ENCODE measurements around the gene IRF2BP2.

DNA sequence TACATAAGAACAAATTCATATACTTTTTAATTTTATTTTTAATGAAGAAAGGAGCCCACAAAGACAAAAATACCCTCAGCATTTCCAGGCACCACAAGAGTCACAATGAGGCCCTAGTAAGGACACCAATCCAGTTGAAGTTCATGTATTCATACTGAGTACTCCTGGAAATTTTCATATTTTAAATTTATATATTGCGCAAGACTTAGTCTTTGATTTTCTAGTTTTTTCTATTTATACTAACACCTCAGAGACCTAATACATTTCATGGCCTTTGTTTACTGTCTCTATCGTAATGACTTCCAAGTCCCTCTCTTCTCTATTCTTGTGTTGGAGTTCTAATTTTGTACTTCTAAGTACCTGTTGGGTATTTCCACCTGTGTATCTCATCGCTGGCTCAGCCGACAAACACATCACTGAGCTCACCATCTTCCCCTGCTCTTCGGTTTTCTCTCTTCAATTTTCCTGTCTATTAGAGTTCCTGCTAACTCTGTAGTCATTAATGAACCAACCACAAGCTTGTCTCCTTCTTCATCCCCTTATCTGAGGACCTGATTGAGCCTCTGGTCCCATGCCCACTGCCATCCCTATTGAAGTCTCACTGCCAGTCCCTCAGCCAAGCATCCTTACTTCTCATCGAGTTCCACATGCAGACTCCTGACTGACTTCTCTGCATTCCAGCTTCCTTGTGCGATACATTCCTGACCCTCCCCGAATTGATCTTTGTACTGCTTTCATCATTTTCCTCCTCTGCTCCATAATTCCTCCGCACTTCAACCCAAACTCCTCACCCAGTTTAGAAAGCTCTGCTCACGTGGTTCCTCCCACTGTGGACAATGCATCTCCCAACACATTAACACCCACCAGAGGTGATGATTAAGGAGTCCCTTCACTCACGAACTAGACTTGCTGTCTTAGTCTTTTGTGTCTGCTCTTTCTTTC, 17.3 kb upstream of the IRF2BP2 start:
- TF ChIP-seq, protein P1, sequence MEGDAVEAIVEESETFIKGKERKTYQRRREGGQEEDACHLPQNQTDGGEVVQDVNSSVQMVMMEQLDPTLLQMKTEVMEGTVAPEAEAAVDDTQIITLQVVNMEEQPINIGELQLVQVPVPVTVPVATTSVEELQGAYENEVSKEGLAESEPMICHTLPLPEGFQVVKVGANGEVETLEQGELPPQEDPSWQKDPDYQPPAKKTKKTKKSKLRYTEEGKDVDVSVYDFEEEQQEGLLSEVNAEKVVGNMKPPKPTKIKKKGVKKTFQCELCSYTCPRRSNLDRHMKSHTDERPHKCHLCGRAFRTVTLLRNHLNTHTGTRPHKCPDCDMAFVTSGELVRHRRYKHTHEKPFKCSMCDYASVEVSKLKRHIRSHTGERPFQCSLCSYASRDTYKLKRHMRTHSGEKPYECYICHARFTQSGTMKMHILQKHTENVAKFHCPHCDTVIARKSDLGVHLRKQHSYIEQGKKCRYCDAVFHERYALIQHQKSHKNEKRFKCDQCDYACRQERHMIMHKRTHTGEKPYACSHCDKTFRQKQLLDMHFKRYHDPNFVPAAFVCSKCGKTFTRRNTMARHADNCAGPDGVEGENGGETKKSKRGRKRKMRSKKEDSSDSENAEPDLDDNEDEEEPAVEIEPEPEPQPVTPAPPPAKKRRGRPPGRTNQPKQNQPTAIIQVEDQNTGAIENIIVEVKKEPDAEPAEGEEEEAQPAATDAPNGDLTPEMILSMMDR (IDR thresholded peaks at IDR 0.05; ENCODE audit: insufficient read depth, low read length, poor library complexity, severe bottlenecking), result no peak
- no peak for TF ChIP-seq EZH2phosphoT487 (conservative IDR thresholded peaks at IDR 0.05; ENCODE audit: low read length)
